Activated CD8-positive, alpha-beta memory T cell treated with anti-CD3 and anti-CD28 coated beads for 4 hours (primary cell): ENCODE results near the gene GYG1.

Source experiments
- DNase-seq, 2 donors: peaks; one replicate each; pipeline ENCODE4 v3.0.0-alpha.2; 2020; ENCODE audit warnings: low read depth in 2 of 2

The GYG1 gene

DNA sequence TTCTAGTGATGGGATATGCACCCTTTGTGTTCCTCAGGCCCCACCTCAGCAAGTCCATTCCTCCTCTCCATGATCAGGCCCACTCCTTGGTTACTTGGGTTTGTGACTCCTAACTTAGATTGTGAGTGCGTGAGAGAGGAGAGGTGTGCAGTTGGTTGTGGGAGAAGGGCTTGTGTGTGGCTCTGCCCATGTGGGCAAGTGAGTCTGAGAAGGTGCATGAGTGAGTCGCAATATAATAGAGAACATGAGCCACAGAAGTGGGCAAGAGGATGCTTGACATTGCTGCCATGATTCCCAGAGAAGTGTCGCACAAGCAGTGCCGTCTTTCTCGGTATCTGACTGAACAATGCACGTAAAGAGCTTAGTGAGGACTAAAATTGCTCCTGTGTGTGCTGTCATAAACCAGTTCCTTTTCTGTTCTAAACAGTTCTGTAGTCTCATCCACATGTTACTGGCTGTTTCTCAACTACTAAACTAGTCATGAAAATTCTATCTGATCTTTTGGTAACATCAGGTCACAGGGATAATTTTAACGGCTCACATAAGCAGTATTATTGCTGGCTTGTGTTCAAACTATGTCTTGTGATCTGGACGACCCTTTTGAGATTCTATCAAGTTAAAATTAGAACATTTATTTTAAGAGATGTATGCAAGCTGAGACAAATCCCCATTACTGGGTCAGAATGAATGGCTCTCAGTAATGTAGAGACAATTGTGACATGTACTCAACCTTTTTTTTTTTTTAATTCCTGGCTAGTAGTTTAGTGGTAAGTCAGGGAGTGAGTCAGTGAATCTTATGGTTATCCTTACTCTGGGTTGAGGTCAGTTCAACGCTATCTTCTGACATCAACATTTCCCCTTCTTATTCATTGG lies 25.6 kb downstream of the GYG1 start:
- no peak for DNase-seq

DNA sequence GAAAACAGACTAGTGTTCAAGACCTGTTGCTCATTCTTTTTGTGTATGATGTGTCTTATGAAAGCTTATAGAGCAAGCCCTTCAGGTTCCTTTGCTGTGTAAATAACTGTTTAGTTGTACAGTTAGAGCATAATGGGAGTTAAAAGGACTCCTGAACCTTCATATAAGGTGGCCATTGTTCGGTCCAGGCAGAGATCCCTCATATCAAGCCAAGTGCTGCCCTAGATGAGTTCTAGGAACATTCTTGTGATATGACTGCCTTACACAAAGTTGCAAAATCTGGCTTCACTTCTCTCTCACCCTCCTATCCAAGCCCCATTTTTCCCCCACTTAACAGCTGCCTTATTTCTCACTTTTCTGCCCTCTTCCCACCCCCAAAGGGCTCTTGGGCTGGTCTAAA lies 26.9 kb downstream of the GYG1 start:
- DNase-seq, result no peak

DNA sequence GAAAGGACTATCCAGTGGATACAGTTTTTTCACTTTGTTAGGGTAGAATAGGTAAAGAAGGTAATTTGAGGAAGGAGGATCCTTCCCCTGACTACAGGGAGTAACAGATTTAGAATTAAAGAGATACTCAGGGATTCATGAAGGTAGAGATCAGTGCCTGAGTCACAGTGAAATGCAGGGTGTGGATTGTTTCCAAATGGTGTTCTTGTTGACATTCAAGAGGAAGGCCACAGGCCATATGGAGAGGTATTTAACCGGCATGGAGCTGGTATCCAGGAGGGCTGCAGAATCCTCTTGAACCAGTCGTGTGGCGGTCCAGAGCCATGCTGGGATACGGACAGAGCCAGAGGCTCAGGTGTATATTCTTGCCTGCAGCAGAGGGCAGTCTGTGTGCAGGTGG lies 28.2 kb downstream of the GYG1 start:
- no peak for DNase-seq

DNA sequence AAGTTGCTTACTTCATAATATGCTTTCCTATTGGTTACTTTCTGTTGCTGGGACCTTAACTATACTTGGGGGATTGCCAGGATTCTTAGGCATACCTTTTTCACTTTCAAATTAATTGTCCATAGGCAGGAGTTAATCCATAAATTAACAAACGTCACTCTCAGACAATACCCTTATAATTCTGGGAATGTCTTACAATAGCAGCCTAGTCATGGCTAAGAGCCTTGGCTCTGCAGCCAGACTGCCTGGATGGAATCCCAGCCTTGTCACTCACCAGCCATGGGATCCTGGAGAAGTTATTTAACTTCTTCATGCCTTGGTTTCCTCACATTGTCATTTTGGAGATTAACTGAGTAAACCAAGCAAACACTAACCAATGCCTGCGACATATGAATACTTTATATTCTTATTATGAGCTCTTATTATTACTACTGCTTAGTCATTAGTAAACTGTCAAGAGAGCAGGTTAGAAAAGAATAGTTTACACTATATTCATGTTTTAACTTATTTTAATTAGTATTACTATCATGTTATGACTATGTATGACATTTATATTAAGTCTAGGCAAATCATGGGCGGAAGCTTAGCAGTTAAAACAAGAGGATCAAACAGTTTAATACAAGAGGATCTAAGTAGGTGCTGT lies 29.0 kb downstream of the GYG1 start:
- no peak for DNase-seq

DNA sequence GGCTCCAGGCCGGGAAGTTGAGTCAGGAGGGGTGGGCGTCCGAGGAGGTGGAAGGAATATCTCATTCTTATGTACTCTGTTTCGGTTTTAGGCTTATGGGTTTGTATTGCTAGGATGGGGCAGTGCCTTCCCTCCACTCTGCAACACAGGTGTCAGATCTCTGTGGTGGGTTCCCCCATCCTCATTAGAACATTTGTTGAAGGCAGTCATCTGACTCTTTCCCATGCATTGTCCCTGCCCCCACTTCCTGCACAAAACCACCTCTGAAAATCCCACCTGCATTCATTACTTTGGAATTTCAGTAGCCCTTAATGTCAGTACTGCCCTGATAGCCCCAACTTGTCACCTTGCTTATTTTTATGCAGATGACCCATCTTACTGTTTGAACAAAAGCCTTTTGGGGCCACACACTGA lies 29.5 kb downstream of the GYG1 start:
- DNase-seq, result no peak

DNA sequence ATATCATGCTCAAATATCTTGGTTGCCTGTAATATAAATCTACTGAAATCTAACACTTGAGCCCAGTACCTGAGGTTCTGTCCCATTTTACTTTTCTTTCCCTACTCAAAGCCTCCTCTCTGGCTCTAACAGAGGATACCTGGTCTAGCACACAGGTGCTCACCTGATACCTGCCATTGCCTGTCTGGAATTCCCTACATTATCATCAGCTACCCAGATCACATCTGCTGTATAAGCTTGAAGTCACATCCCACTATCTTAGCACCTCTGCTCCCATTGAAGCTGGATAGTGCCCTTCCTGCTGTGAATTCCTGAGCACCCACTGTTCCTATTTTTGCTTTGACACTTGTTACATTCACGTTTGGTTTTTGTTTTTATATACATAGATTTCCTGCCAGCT lies 30.5 kb downstream of the GYG1 start:
- no peak for DNase-seq

DNA sequence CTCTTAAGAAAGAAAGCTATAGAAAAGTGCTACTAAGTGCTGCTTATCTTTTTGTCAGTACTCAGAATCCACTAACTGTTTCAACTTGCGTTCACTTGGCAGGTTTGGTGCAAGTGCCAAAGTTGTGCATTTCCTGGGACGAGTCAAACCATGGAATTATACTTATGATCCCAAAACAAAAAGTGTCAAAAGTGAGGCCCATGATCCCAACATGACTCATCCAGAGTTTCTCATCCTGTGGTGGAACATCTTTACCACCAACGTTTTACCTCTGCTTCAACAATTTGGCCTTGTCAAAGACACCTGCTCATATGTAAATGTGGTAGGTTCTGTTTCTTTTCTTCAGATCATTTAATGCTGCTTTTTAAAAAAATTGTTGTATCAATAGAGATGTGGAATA lies 32.6 kb downstream of the GYG1 start:
- no peak for DNase-seq

DNA sequence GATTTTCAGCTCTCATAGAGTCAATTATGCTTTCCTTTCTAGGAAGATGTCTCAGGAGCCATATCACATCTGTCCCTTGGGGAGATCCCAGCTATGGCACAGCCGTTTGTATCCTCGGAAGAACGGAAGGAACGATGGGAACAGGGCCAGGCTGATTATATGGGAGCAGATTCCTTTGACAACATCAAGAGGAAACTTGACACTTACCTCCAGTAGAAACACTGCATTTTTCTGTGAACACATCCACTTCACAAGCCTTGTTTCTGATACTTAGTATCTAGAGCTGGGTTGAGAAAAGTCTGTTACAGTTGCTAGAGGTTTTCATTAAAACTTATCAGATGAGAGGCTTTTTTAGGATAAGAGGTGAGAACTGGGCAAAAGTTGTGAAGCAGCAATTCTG lies 35.4 kb downstream of the GYG1 start:
- no peak for DNase-seq

DNA sequence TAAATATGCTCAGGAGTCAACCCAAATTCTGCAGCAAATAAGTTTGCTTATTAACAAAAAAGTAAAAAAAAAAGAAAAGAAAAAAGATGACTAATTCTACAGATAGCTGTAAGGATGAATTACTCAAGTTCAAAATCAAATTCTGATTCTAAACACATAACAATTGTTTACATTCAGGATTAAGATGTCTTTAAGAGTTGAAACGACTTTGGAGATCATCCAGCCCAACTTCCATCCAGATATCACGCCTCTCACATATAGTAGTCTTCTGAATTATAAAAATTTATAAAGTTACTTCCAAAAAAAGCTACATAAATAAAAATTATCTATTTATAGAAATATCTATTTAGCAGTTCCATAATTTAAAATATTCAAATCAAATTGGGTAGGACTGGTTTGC lies 39.8 kb downstream of the GYG1 start:
- DNase-seq, result no peak

DNA sequence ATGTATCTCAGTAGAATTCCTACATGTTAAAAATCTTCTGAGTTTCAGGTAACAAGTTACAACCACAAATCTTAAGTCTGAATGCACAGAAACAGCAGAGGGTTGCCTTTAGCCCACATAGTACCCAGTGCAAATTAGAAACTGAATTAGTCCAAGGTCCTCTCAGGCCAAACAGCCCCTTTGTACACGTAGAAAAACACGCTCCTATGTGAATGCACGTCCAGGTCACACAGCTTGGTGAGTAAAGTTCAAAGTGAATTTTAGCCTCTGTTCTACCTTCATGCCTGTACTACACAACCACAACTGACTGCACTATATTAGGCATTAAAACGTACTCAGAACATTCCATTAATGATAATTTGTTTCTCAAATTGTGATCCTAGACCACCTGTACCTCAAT lies 46.3 kb downstream of the GYG1 start:
- no peak for DNase-seq

DNA sequence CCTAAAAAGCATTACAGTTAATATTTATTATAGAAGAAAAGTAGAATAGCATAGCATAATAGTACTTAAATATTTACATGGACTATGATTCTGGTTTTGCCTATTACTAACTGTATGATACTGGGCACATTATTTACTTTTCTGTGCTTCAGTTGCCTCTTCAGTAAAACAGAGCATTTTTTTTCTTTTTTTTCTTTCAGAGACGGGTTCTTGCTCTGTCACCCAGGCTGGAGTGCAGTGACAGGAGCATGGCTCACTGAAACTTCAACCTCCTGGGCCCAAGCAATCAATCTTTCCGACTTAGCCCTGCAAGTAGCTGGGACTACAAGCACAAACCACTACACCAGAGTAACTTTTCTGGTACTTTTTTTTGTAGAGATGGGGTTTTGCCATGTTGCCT lies 47.0 kb downstream of the GYG1 start:
- no peak for DNase-seq

DNA sequence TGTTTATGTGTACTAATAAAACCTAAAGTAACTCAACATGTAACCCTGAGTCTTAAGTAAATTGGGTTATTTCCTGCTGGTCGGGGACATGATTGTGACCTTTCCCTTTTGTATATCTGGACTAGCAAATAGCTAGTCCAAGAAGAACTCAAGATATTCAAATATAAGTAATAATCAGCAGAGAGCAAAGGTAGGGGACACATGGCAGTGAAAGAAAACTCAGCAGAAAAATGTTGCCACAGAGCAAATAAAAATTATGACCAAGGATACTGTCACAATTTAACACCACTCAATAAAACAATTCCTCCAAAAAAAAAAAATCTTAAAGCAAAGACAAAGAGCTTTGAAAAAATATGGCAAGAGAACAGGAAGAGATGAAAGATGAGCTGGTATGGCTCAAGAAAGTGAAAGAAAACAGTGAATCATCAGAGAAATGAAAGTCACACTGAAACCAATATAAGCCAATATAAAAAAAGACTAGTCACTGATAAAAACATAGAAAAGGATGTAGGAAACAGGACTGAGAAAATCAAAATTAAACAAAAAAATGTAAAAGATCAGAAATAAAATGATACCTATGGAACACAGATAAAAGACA lies 51.5 kb downstream of the GYG1 start:
- no peak for DNase-seq

DNA sequence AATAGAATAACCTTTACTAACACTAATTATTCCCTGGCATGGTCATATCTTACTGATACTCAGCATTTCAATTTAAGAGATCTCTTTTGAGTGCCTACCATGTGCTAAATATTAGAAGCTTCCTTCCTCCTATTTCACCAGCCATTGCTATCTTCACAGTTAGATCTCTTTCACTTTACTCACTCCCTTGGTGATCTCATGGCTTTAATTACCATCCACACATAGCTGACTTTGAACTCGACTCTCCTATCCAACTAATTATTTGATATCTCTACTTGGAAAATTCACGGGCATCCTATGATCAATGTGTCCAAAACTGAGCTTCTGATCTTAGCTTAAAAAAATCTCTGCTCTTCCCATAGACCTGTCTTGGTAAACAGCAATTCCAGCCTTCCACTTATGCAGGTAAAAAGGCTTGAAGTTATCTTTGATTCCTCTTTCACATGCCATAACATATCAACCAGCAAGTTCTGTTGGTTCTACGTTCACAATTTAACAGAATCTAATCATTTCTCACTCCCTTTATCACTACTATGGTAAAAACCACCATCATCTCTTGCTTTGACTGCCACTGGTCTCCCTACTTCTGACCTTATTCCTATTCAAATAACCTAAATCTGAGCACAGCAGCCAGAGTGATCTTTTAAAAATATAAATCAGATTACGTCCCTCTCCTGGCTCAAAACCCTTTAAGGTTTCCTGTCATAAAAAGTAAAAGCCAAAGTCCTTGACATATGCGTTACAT lies 53.2 kb downstream of the GYG1 start:
- DNase-seq, result no peak

DNA sequence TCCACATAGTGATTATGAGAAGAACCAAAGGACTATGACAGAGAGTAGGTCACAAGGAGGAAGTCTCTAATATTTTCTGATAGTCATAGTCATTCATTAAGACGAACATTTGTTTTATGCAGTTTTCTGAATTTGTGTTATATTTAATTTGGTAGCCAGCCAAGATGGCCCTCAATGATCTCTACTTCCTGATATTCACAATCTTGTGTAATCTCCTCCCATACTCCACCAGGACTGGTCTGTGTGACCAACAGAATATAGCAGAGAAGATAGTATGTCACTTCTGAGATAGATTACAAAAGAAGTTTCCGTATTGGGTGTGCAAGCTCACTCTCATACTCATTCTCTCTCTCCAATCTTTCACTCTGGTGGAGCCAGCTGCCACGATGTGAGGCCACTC lies 64.2 kb downstream of the GYG1 start:
- no peak for DNase-seq

DNA sequence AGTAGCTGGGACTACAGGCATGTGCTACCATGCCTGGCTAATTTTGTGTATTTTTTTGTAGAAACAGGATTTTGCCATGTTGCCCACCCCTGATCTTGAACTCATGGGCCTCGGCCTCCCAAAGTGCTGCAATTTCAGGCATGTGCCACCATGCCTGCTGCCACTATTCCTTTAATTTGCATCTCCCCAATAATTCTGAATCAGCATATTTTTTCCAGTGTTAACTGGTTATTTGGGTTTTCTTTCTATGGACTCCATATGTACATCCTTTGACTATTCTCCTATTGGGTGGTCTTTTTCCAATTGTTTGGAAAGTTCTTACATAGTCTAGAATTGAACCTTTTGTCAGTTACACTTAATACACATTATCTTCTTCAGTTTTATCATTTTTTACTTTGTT lies 66.9 kb downstream of the GYG1 start:
- no peak for DNase-seq

DNA sequence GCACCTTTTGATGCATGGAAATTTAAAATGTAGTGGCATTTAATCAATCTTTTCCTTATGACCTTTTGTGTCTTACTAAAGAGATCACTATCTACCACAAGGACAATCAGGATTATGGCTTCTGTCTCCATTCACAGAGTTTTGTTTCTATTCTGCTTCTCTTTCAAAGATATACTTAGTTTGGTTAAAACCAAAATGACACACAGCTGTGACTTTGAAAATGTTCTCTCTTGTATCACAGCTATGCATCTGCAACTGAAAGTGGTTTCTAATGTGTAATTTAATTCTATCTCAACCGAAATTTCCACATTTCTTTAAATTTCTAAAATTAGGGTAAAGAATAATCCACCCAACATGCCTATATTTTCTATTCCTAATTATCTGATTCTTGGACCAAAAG lies 67.3 kb downstream of the GYG1 start:
- DNase-seq, result no peak

DNA sequence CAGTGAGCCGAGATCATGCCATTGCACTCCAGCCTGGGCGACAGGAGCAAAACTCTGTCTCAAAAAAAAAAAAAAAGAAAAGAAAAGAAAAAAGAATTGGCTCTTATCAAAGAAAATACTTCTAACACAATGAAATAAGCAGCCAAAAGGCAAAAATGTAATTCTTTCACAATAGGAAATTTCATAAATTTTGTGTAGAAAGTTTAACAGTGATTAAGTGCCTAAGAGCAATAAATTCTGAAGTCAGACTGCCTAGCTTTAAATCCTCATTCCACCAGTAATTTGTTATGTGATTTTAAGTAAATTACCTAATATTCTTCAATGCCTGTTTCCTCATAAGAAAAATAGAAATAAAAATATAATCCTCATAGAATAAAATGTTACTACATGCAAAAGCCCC lies 70.4 kb downstream of the GYG1 start:
- no peak for DNase-seq

DNA sequence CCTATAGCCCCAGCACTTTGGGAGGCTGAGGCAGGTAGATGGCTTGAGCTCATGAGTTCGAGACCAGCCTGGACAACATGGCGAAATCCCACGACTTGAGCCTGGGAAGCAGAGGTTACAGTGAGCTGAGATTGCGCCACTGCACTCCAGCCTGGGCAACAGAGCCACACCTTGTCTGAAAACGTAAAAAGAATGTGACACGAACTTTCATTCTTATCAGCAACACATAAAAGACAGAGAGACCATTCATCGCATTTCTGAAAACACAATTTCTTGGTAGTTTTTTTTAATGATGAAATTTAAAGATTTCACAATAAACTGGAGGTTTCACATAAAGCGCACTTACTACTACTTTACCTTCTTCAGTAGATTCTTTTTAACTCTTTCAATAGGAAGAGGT lies 76.5 kb downstream of the GYG1 start:
- no peak for DNase-seq
